GM19238 (cell line): ENCODE data around the gene C17orf114.
A peak's percentile ranks its signal among the peaks of the same experiment; 100 is the strongest.

Experiments
- DNase-seq: peaks from one replicate; pipeline ENCODE4 v3.0.0; 2011; ENCODE audit warnings: low spot score; ENCODE audit not compliant: insufficient read length

C17orf114 gene

GRCh38 chr17:4823373-4824089 lies 21.4 kb upstream of the C17orf114 start:
- DNase-seq = no peak

DNA sequence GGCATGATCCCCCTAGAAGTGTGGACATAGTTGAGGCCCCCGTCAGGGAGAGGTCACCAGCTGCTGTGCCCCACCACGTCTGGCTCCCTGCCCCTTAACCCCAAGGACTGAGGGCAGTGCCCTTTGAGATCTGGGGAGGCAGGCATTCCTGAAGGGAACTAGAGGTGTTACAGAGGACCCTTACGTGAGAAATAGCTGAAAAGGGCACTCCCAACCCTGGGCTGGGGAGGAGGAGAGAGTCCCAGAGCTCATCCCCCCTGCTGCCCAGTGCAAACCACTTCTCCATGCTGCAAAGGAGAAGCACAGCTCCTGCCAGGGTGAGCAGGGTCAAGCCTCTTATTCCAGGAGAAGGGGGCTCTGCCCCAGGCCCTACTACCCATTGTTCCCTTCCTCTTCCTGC lies 20.7 kb upstream of the C17orf114 start:
- DNase-seq = no peak

DNA sequence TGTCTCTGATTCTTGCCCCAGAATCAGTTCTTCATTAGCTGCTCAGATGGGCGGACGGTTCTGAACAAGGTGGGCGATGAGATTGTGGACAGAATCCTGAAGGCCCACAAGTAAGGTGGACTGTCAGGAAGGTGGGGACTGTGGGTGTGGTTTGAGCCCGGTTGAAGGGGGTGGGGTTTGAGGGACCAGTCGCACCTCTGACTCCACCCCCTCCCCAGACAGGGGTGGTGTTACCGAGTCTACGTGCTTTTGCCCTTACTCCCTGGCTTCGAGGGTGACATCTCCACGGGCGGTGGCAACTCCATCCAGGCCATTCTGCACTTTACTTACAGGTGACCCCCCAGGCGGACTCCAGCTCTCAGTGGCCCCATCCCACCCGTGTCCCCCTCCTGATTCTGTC lies 16.1 kb upstream of the C17orf114 start:
- no peak for DNase-seq

GRCh38 chr17:4816826-4817225 lies 14.7 kb upstream of the C17orf114 start:
- DNase-seq = no peak

DNA sequence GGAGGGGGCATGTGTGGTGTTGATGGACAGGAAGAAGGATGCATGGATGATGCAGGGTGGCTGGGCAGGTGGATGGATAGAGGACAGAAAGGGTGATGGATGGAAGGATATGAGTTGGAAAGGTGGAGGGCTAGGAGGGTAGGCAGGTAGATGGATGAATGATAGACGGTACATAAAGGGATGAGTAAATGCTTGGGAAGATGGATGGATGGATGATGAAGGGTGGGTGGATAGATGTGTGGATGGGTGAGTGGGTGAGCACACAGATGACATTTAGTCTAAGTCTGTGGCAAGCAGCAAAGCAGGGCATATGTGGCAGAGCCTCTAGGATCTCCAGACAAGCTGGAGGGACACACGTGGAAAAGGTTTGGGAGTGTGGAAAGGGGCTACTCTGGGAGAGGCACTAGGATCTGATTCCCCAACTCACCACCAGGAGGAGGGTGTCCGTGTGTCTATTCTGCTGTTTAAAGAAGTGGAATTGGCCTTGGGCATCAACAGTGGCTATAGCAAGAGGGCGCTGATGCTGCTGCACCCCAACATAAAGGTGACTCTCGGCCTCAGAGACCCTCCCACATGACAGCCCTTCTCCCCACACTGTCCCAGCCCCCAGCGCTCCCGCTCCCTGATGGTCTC lies 13.0 kb upstream of the C17orf114 start:
- DNase-seq = no peak

DNA sequence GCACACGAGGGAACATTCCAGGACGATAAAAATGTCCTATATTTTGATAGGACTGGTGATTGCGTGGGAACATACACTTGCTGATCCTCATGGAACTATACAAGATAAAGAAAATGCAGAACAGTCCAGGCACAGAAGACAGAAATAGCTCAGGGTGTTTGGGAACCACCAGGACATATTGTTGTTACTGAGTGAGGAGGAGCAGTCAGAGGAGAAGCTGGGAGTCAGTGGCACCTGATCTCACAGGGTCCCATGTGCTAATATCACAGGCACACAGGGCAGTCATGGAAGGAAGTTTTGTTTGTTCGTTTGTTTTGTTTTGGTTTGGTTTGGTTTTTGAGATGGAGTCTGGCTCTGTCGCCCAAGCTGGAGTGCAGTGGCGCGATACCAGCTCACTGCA lies 10.6 kb upstream of the C17orf114 start:
- no peak for DNase-seq

DNA sequence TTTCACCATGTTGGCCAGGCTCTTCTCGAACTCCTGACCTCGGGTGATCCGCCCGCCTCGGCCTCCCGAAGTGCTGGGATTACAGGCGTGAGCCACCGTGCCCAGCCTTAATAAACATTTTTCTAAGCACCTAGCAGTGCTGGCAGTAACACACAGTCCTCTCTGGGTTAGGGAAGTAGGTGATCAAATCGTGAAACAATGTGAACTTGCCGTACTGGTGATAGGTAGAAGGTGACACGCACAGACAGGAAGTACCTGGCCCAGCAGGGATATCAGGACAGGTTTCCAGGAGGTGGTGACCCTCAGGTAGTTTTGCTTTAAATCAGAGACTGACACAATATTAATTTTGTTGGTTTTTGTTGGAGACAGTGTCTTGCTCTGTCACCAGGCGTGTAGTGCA lies 9.3 kb upstream of the C17orf114 start:
- no peak for DNase-seq

DNA sequence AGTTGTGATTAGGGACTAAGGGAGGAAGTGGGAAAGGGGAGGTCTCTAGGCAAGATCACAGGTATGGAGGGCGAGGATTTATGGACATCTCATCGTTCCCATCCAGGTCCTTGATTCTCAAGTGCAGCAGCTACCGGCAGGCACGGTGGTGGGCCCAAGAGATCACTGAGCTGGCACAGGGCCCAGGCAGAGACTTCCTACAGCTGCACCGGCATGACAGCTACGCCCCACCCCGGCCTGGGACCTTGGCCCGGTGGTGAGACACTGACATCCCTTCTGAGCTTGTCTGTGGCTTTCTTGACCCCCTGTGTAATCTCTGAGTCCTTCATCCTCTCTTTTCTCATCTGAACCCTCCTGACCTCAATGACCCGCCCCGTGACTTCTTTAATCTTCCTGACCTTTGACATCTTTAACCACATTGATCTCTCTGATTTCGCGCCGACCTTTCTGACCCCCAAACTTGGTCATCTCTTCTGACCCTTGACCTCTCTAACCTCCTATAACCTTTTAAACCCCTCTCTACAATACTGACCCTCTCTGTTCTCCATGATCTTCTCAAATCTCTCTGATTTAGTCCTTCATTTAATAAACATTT lies 8.7 kb upstream of the C17orf114 start:
- no peak for DNase-seq

GRCh38 chr17:4808378-4808767 lies 6.2 kb upstream of the C17orf114 start:
- DNase-seq = no peak

GRCh38 chr17:4807605-4808377 lies 5.7 kb upstream of the C17orf114 start:
- DNase-seq = no peak

DNA sequence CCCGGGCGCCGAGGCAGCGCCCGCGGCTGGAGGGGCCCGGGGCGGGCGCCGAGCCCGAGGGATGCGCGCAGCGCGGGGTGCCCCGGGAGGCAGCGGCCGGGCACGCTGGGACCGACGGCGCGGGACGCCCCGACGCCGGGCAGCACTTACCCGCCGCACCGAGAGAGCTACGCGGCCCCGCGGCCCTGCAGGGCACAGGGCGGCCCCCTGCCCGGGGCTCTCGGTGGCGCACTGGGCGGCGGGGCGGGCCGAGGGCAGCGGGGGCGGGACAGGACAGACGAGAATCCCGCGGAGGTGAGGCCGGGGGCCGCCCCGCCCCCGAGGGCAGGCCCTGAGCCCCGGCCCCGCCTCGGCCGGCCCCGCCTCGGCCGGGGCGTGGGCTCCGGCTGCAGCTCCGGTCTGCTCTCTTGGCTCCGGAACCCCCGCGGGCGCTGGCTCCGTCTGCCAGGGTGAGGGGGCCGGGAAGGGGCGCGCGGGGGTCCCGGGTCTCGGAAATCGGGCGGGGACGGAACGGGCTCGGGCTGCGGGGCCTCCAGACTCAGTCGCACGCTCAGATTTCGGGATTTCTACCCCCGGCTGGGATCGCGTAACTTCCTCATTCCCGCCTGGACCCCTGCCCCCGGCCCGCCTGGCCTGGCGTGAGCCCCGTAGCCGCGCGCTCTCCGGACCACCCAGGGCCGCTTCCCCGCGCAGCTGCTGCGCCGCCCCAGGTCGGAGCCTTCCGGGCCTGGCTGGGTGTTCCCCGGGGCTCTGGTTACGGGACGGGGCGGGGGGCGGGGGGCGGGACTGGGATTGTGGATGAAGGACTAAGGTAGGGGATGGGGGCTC lies 4.9 kb upstream of the C17orf114 start, which contains the start of gene PLD2:
PLD2 (plus strand) TSS at position 376 of the 828 bp plus-strand sequence. CDS start 621 bp downstream, outside the sequence.
- peak; percentile 100 for DNase-seq

GRCh38 chr17:4806456-4806776 lies 4.3 kb upstream of the C17orf114 start:
- DNase-seq = no peak

GRCh38 chr17:4800462-4801196 lies 1.5 kb downstream of the C17orf114 start:
- DNase-seq = no peak

- no peak for DNase-seq
Observed at GRCh38 chr17:4796552-4796920, 5.6 kb downstream of the C17orf114 start.

DNA sequence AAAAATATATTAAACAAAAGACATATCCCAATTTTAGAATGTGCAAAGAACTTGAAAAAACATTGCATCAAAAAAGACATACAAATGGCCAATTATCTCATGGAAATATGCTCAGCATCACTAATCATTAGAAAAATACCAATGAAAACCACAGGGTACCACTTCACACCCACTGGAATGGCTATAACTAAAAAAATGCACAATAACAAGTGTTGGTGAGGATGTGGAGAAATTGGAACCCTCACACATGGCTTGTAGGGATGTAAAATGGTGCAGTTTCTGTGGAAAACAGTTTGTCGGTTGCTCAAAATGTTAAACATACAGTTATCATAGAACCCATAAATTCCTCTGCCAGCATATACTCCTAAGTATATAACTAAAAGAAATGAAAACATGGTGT lies 7.0 kb downstream of the C17orf114 start:
- DNase-seq = no peak

DNA sequence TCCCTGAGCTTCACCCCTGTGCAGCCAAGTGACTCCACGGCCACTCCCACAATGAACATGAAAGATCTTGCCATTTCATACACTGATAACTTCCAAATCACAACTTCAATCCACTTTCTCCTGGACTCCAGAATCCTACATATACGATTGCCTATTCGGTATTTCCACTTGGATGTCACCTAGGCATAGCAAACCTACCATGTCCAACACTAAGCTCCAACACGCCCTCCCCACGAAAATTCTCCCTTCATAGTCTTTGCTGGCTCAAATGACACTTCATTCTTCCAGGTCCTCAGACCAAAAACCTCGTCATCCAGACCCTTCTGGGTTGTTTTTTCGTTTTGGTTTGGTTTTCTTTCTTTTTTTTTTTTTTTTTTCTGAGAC lies 11.4 kb downstream of the C17orf114 start:
- no peak for DNase-seq

DNA sequence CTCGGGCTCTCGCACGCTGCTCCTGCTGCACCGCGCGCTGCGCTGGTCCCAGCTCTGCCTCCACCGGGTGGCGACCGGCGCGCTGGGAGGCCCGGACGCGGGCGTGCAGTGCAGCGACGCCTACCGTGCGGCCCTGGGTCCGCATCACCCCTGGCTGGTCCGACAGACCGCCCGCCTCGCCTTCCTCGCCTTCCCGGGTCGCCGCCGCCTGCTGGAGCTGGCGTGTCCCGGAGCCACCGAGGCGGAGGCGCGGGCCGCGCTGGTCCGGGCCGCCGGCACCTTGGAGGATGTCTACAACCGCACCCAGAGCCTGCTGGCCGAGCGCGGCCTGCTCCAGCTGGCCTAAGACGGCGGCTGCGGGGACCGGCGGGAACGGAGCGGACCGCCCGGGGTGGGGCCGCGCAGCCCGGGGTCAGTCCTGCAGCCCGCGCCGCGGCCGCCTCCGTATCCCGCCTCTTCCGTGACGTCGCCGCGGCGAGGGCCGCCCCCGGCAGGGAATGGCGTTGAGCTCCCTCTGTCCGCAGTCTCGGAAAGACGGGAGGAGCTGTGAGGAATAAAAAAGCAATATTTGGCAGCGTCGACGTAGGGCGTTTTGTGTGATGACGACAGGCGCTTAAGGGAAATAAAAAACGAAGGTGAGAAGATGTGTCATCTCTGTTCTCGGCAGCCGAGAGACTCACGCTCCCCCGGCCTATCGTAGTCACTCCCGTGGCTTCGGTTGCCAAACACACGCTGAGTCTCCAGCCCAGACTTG lies 12.0 kb downstream of the C17orf114 start:
- DNase-seq = peak; percentile 92

DNA sequence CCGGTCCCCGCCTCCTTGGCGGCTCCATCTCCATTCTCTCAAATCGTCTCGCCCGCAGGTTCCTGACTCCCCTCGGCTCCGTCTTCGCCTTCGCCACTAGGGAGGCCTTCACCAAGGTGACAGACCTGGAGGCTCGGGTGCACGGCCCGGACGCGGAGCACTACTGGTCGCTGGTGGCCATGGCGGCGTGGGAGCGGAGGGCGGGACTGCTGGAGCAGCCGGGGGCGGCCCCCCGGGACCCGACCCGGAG lies 12.5 kb downstream of the C17orf114 start:
- no peak for DNase-seq

GRCh38 chr17:4788807-4789700 lies 13.1 kb downstream of the C17orf114 start, which contains the start of gene GLTPD2:
GLTPD2 (plus strand) TSS chr17:4788964; CDS start chr17:4789012, 48 bp downstream.
- no peak for DNase-seq
